ENCODE measurements around the gene RSPO1. TPM values are rescaled to one million over a fixed set of nuclear protein-coding genes. Genes with fewer than 3 reads are reported as not detected.

Gene RSPO1
- total and polyA plus RNA-seq, 2 donors (not counting 1 experiment from before 2014, with no cell fraction given), result not detected

GRCh38 chr1:37636435-37636834 lies 1.7 kb upstream of the RSPO1 start:
- ChIA-PET POLR2A (no interaction called here), CTCF (interaction anchor here (1.4 kb wide), 1 partner anchor 8 kb away, joined by 3 read pairs; no protein-coding TSS in a partner anchor)
- no peak overlapping the region for H3K27ac ChIP-seq (ENCODE audit: low read length in 2 of 2)
- H3K9ac ChIP-seq (ENCODE audit: low read length), result no peak overlapping the region
- no peaks in the 10 kb centered on the region for H3K36me3 ChIP-seq (replicated peaks in 1 of 2; ENCODE audit: control extremely low read depth in 1 of 2, control insufficient read depth in 1 of 2, extremely low read depth in 1 of 2, insufficient read depth in 2 of 2, low read length in 1 of 2)
- no peak overlapping the region for H3K4me3 ChIP-seq (ENCODE audit: control extremely low read depth in 1 of 5, extremely low read depth in 1 of 5, insufficient read depth in 1 of 5, low read depth in 2 of 5, low read length in 4 of 5)
- H4K20me1 ChIP-seq (ENCODE audit: control insufficient read depth, insufficient read depth, low read length, poor library complexity, severe bottlenecking), result no peaks in the 10 kb centered on the region
- H3K79me2 ChIP-seq (ENCODE audit: control insufficient read depth, insufficient read depth, low read length), result no peaks in the 10 kb centered on the region
- H3K4me3 Mint-ChIP-seq, result no peak overlapping the region
- 87% methylated on average over 4 of the region's 6 CpGs for WGBS (ENCODE audit: insufficient coverage)
- TF ChIP-seq EZH2 (IDR thresholded peaks at IDR 0.05; ENCODE audit: borderline replicate concordance, insufficient read depth, low read depth, low read length, poor library complexity, severe bottlenecking), result no peak
- TF ChIP-seq CTCF (IDR thresholded peaks at IDR 0.05), result no peak
- H3K9me3 Mint-ChIP-seq (ENCODE audit: insufficient read depth), result no peaks in the 10 kb centered on the region
- intact Hi-C loops (cut with micrococcal nuclease), result no loop called here
- peaks cover 56% of the 10 kb centered on the region for H3K27me3 Mint-ChIP-seq
- no peak for ATAC-seq (ENCODE audit: low read depth)
- peaks cover 15% of the 10 kb centered on the region in 2 donors for H3K4me1 ChIP-seq (ENCODE audit: control insufficient read depth in 2 of 2, insufficient read depth in 2 of 2, low read length in 2 of 2)
- no peak overlapping the region for H2AFZ ChIP-seq (ENCODE audit: insufficient read depth, low read depth, low read length, poor library complexity, severe bottlenecking)
- peaks cover 0 to 9% (median 4%) of the 10 kb centered on the region in 3 donors for H3K9me3 ChIP-seq (ENCODE audit: control extremely low read depth in 1 of 3, control insufficient read depth in 2 of 3, insufficient read depth in 1 of 3, low read length in 2 of 3)
- DNase-seq, result no peak
- peaks cover 0 to 57% (median 30%) of the 10 kb centered on the region in 4 experiments for H3K27me3 ChIP-seq (replicated peaks in 1 of 4; ENCODE audit: control extremely low read depth in 1 of 4, control insufficient read depth in 3 of 4, insufficient read depth in 4 of 4, low read length in 3 of 4)
- no peak overlapping the region for H3K27ac Mint-ChIP-seq
- H3K4me1 Mint-ChIP-seq, result peaks cover 12% of the 10 kb centered on the region
- H3K4me2 ChIP-seq (replicated peaks; ENCODE audit: low read depth, low read length, poor library complexity, severe bottlenecking), result no peak overlapping the region

GRCh38 chr1:37634992-37635902 lies 555 bp upstream of the RSPO1 start:
- ATAC-seq (ENCODE audit: low read depth) (no peak), DNase-seq (no peak)
- H3K4me3 ChIP-seq (ENCODE audit: control extremely low read depth in 1 of 5, extremely low read depth in 1 of 5, insufficient read depth in 1 of 5, low read depth in 2 of 5, low read length in 4 of 5), result no peak overlapping the region
- peaks cover 12% of the 10 kb centered on the region for H3K4me1 Mint-ChIP-seq
- no peaks in the 10 kb centered on the region for H3K36me3 ChIP-seq (replicated peaks in 1 of 2; ENCODE audit: control extremely low read depth in 1 of 2, control insufficient read depth in 1 of 2, extremely low read depth in 1 of 2, insufficient read depth in 2 of 2, low read length in 1 of 2)
- H3K4me3 Mint-ChIP-seq, result peak overlapping the region; percentile 40
- no peaks in the 10 kb centered on the region for H3K79me2 ChIP-seq (ENCODE audit: control insufficient read depth, insufficient read depth, low read length)
- POLR2A ChIA-PET, result no interaction called here
- H3K27ac Mint-ChIP-seq, result no peak overlapping the region
- no peak for TF ChIP-seq EZH2 (IDR thresholded peaks at IDR 0.05; ENCODE audit: borderline replicate concordance, insufficient read depth, low read depth, low read length, poor library complexity, severe bottlenecking)
- no peak for TF ChIP-seq CTCF (IDR thresholded peaks at IDR 0.05)
- no peaks in the 10 kb centered on the region for H4K20me1 ChIP-seq (ENCODE audit: control insufficient read depth, insufficient read depth, low read length, poor library complexity, severe bottlenecking)
- intact Hi-C loops (cut with micrococcal nuclease), result no loop called here
- H3K27me3 Mint-ChIP-seq, result peaks cover 68% of the 10 kb centered on the region
- no peak overlapping the region for H2AFZ ChIP-seq (ENCODE audit: insufficient read depth, low read depth, low read length, poor library complexity, severe bottlenecking)
- CTCF ChIA-PET, result no interaction called here
- no peak overlapping the region for H3K9ac ChIP-seq (ENCODE audit: low read length)
- peaks cover 15% of the 10 kb centered on the region in 2 donors for H3K4me1 ChIP-seq (ENCODE audit: control insufficient read depth in 2 of 2, insufficient read depth in 2 of 2, low read length in 2 of 2)
- peaks cover 0 to 6% (median 0%) of the 10 kb centered on the region in 3 donors for H3K9me3 ChIP-seq (ENCODE audit: control extremely low read depth in 1 of 3, control insufficient read depth in 2 of 3, insufficient read depth in 1 of 3, low read length in 2 of 3)
- H3K4me2 ChIP-seq (replicated peaks; ENCODE audit: low read depth, low read length, poor library complexity, severe bottlenecking), result peak overlapping the region; percentile 48
- WGBS (ENCODE audit: insufficient coverage), result 15% methylated on average over 24 of the region's 26 CpGs
- H3K9me3 Mint-ChIP-seq (ENCODE audit: insufficient read depth), result no peaks in the 10 kb centered on the region
- H3K27ac ChIP-seq (ENCODE audit: low read length in 2 of 2), result no peak overlapping the region
- H3K27me3 ChIP-seq (replicated peaks in 1 of 4; ENCODE audit: control extremely low read depth in 1 of 4, control insufficient read depth in 3 of 4, insufficient read depth in 4 of 4, low read length in 3 of 4), result peaks cover 0 to 64% (median 37%) of the 10 kb centered on the region in 4 experiments

Data from B cell (primary cell).